CD4-positive, CD25-positive, alpha-beta regulatory T cell (primary cell): ENCODE results near the gene ABLIM3. TPM values are rescaled to one million over a fixed set of nuclear protein-coding genes. Genes with fewer than 3 reads are reported as not detected.
A peak's percentile ranks its signal among the peaks of the same experiment; 100 is the strongest.

Experiments
- ATAC-seq, 2 donors: fragments of 150-1000 bp; cut with Tn5 transposase; one replicate each; pipeline ENCODE4 v1.10.0; 2021; ENCODE audit warnings: low read depth in 2 of 2, moderate number of reproducible peaks in 2 of 2, moderate library complexity in 1 of 2
- DNase-seq, 3 donors: peaks; one replicate each; pipeline versions ENCODE4 v3.0.0 to v3.0.0-alpha.2; 2012 to 2022; ENCODE audit warnings: mixed read lengths in 1 of 3
- H3K27ac ChIP-seq: one replicate; pipeline ENCODE4 v1.7.0; 2013; ENCODE audit warnings: mild to moderate bottlenecking, low read length; ENCODE audit not compliant: insufficient read depth, poor library complexity, severe bottlenecking
- H3K27me3 ChIP-seq: one replicate; pipeline ENCODE4 v1.7.0; 2013; ENCODE audit warnings: low read length; ENCODE audit not compliant: control insufficient read depth, insufficient read depth
- H3K36me3 ChIP-seq: one replicate; pipeline ENCODE4 v1.7.0; 2013; ENCODE audit warnings: mild to moderate bottlenecking, low read length, moderate library complexity; ENCODE audit not compliant: control insufficient read depth, insufficient read depth
- H3K4me1 ChIP-seq: 2 replicates; pipeline ENCODE4 v1.7.0; 2013; ENCODE audit warnings: mild to moderate bottlenecking, low read length; ENCODE audit not compliant: insufficient read depth, control insufficient read depth, poor library complexity, severe bottlenecking
- H3K4me3 ChIP-seq: one replicate; pipeline ENCODE4 v1.7.0; 2013; ENCODE audit warnings: low read depth, mild to moderate bottlenecking, low read length, moderate library complexity
- H3K9me3 ChIP-seq, 2 experiments: 1 replicate in 1 of 2; 2 replicates in 1 of 2; pipeline ENCODE4 v1.7.0; 2013; ENCODE audit warnings: low read length in 2 of 2, mild to moderate bottlenecking in 1 of 2, moderate library complexity in 1 of 2; ENCODE audit not compliant: control insufficient read depth in 2 of 2
- H3K27ac Mint-ChIP-seq, 3 donors: one replicate each; pipeline ENCODE4 v1.8.0; 2020 to 2022; ENCODE audit warnings: mild to moderate bottlenecking in 3 of 3, mixed read lengths in 3 of 3, moderate library complexity in 2 of 3
- H3K27me3 Mint-ChIP-seq: one replicate; pipeline ENCODE4 v1.8.0; 2022; ENCODE audit warnings: mild to moderate bottlenecking, mixed read lengths
- H3K36me3 Mint-ChIP-seq: one replicate; pipeline ENCODE4 v1.8.0; 2020; ENCODE audit warnings: mixed read lengths
- H3K4me1 Mint-ChIP-seq, 4 donors: one replicate each; pipeline ENCODE4 v1.8.0; 2020 to 2022; ENCODE audit warnings: mixed read lengths in 4 of 4, mild to moderate bottlenecking in 1 of 4
- H3K4me3 Mint-ChIP-seq, 4 donors: one replicate each; pipeline ENCODE4 v1.8.0; 2020 to 2022; ENCODE audit warnings: mild to moderate bottlenecking in 4 of 4, mixed read lengths in 4 of 4, moderate library complexity in 3 of 4
- H3K9me3 Mint-ChIP-seq, 7 donors: one replicate each; pipeline ENCODE4 v1.8.0; 2020 to 2022; ENCODE audit warnings: mixed read lengths in 7 of 7, mild to moderate bottlenecking in 3 of 7, moderate library complexity in 2 of 7
- polyA plus RNA-seq, 4 donors: library from polyadenylated mRNA; unstranded; fragments of 300-500 nt; fragmentation: Illumina TruSeq; gene quantifications; one replicate each; pipeline ENCODE4 v1.2.3, GENCODE V29; 2021
- total RNA-seq: library from RNA; stranded (reverse); gene quantifications from one replicate; pipeline ENCODE4 v1.2.3, GENCODE V29; 2022

ABLIM3 gene
- total and polyA plus RNA-seq, 5 donors from 2014 or later = 0.29 to 1.8 (median 0.44) TPM; not detected in 2

GRCh38 chr5:149113669-149114068, 27.6 kb upstream of the ABLIM3 start:
- H3K9me3 Mint-ChIP-seq = no peaks in the 10 kb centered on the region

GRCh38 chr5:149114403-149115312, 26.6 kb upstream of the ABLIM3 start:
- H3K27ac Mint-ChIP-seq = no peak overlapping the region

More at GRCh38 chr5:149113669-149114068, 27.6 kb upstream of the ABLIM3 start:
- Histone ChIP-seq H3K9me3 (no peaks in the 10 kb centered on the region), H3K27me3 (peaks cover under 1% of the 10 kb centered on the region), H3K27ac (no peak overlapping the region), H3K36me3 (no peaks in the 10 kb centered on the region), H3K4me1 (no peaks in the 10 kb centered on the region), H3K4me3 (no peak overlapping the region)
- ATAC-seq (no peak), DNase-seq (no peak)
- H3K36me3 Mint-ChIP-seq = no peaks in the 10 kb centered on the region
- peaks cover 0 to 2% (median 0%) of the 10 kb centered on the region in 4 donors for H3K4me1 Mint-ChIP-seq
- H3K4me3 Mint-ChIP-seq = no peak overlapping the region
- peaks cover 29% of the 10 kb centered on the region for H3K27me3 Mint-ChIP-seq
- peak overlapping the region in 1 of 3 donors; percentile 57 for H3K27ac Mint-ChIP-seq

GRCh38 chr5:149117970-149118369, 23.3 kb upstream of the ABLIM3 start:
- Histone ChIP-seq H3K9me3 (no peaks in the 10 kb centered on the region), H3K27ac (no peak overlapping the region), H3K27me3 (peaks cover 8% of the 10 kb centered on the region), H3K4me3 (no peak overlapping the region), H3K36me3 (no peaks in the 10 kb centered on the region), H3K4me1 (no peaks in the 10 kb centered on the region)
- no peak overlapping the region for H3K27ac Mint-ChIP-seq
- H3K36me3 Mint-ChIP-seq = no peaks in the 10 kb centered on the region
- H3K4me1 Mint-ChIP-seq = peaks cover 0 to 2% (median 0%) of the 10 kb centered on the region in 4 donors
- peaks cover 43% of the 10 kb centered on the region for H3K27me3 Mint-ChIP-seq
- no peak for ATAC-seq
- H3K9me3 Mint-ChIP-seq = no peaks in the 10 kb centered on the region
- no peak overlapping the region for H3K4me3 Mint-ChIP-seq
- peak in 1 of 3 donors; percentile 35 for DNase-seq

More at GRCh38 chr5:149114403-149115312, 26.6 kb upstream of the ABLIM3 start:
- Histone ChIP-seq H3K36me3 (no peaks in the 10 kb centered on the region), H3K4me3 (no peak overlapping the region), H3K4me1 (no peaks in the 10 kb centered on the region), H3K27me3 (peaks cover 8% of the 10 kb centered on the region), H3K9me3 (no peaks in the 10 kb centered on the region), H3K27ac (no peak overlapping the region)
- Mint-ChIP-seq H3K36me3 (no peaks in the 10 kb centered on the region), H3K27me3 (peaks cover 39% of the 10 kb centered on the region), H3K9me3 (no peaks in the 10 kb centered on the region), H3K4me1 (peaks cover 0 to 2% (median 0%) of the 10 kb centered on the region in 4 donors), H3K4me3 (no peak overlapping the region)
- DNase-seq = peak in 2 of 3 donors; percentile 16 to 53
- no peak for ATAC-seq

- Histone ChIP-seq H3K4me1 (no peaks in the 10 kb centered on the region), H3K9me3 (no peaks in the 10 kb centered on the region), H3K4me3 (no peak overlapping the region), H3K27ac (no peak overlapping the region), H3K36me3 (no peaks in the 10 kb centered on the region), H3K27me3 (peaks cover 8% of the 10 kb centered on the region)
- DNase-seq (no peak), ATAC-seq (no peak)
- Mint-ChIP-seq H3K27ac (no peak overlapping the region), H3K4me3 (no peak overlapping the region), H3K27me3 (peaks cover 43% of the 10 kb centered on the region), H3K4me1 (peaks cover 0 to 2% (median 0%) of the 10 kb centered on the region in 4 donors), H3K36me3 (no peaks in the 10 kb centered on the region), H3K9me3 (no peaks in the 10 kb centered on the region)
These were observed 22.8 kb upstream of the ABLIM3 start for GRCh38 chr5:149118463-149118862.

- no peak overlapping the region for H3K27ac ChIP-seq
- H3K36me3 ChIP-seq = no peaks in the 10 kb centered on the region
- H3K4me1 ChIP-seq = no peaks in the 10 kb centered on the region
- H3K27me3 Mint-ChIP-seq = peaks cover 30% of the 10 kb centered on the region
- peaks cover 0 to 1% (median 0%) of the 10 kb centered on the region in 7 donors for H3K9me3 Mint-ChIP-seq
- no peaks in the 10 kb centered on the region for H3K4me1 Mint-ChIP-seq
- H3K36me3 Mint-ChIP-seq = no peaks in the 10 kb centered on the region
- H3K27ac Mint-ChIP-seq = no peak overlapping the region
- no peaks in the 10 kb centered on the region for H3K9me3 ChIP-seq
- H3K27me3 ChIP-seq = peaks cover 8% of the 10 kb centered on the region
- DNase-seq (no peak), ATAC-seq (no peak)
- H3K4me3 Mint-ChIP-seq = no peak overlapping the region
- H3K4me3 ChIP-seq = no peak overlapping the region
These were observed 20.1 kb upstream of the ABLIM3 start for GRCh38 chr5:149121145-149121544.

GRCh38 chr5:149123211-149123610, 18.1 kb upstream of the ABLIM3 start:
- peaks cover 25% of the 10 kb centered on the region for H3K27me3 Mint-ChIP-seq
- Histone ChIP-seq H3K4me1 (no peaks in the 10 kb centered on the region), H3K27me3 (peaks cover 8% of the 10 kb centered on the region), H3K27ac (no peak overlapping the region), H3K4me3 (no peak overlapping the region), H3K9me3 (no peaks in the 10 kb centered on the region), H3K36me3 (no peaks in the 10 kb centered on the region)
- H3K4me1 Mint-ChIP-seq = no peaks in the 10 kb centered on the region
- no peak overlapping the region for H3K4me3 Mint-ChIP-seq
- no peak overlapping the region for H3K27ac Mint-ChIP-seq
- no peak for DNase-seq
- peaks cover 0 to 1% (median 0%) of the 10 kb centered on the region in 7 donors for H3K9me3 Mint-ChIP-seq
- no peak for ATAC-seq
- H3K36me3 Mint-ChIP-seq = no peaks in the 10 kb centered on the region

GRCh38 chr5:149125386-149125891, 15.9 kb upstream of the ABLIM3 start:
- Mint-ChIP-seq H3K27ac (no peak overlapping the region), H3K27me3 (peaks cover 19% of the 10 kb centered on the region)
- no peaks in the 10 kb centered on the region for H3K36me3 ChIP-seq

More at GRCh38 chr5:149125386-149125891, 15.9 kb upstream of the ABLIM3 start:
- Mint-ChIP-seq H3K9me3 (peaks cover 0 to 1% (median 0%) of the 10 kb centered on the region in 7 donors), H3K4me3 (no peak overlapping the region), H3K4me1 (no peaks in the 10 kb centered on the region), H3K36me3 (no peaks in the 10 kb centered on the region)
- Histone ChIP-seq H3K27me3 (no peaks in the 10 kb centered on the region), H3K4me1 (no peaks in the 10 kb centered on the region), H3K9me3 (no peaks in the 10 kb centered on the region), H3K4me3 (no peak overlapping the region), H3K27ac (no peak overlapping the region)
- no peak for DNase-seq
- no peak for ATAC-seq
